ENCODE data around the gene CDKN2AIP. TPM values are rescaled to one million over a fixed set of nuclear protein-coding genes. Genes with fewer than 3 reads are reported as not detected.

The CDKN2AIP gene
- total RNA-seq, 1 donor from 2014 or later: 8.5 TPM

DNA sequence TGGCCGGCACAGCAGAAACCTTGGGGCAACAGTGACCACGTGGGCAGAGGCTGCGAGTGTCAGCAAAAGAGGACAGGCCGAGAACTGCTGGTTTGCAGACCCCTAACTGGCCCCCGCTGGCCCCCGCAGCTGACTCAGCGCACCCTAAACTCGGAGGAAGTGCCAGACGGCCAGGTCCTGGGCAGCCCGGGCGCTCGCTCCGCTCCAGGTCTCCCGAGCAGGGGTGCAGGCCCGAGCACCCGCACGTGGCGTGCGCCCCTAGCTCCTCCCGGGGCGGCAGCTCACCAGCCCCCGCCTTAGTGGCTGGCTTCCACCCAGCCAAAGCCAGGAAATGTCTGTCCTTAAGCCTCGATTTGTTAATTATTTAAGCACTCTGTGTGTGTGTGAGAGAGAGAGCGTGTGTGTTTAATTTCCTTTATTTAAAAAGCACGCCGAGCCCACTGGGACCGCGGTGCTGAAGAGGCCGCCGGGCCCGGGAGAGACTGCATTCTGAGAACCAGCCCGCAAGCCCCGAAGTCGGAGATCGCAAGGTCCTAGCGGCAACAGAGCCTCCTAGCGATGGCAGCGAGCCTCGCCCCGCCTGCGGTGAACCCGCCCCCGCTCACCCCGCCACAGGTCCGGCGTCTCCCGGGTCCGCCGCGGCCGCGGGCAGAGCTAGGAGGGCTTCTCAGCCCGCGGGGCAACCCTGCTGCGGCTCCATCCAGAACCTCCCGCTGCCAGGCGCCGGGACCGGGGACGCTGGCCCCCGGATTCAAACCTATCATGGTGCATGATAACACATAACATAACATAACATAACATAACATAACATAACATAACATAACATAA is 45.9 kb upstream of the CDKN2AIP start:
- H3K27ac ChIP-seq (replicated peaks): peak overlapping the region; percentile 21
- peak overlapping the region; percentile 68 for H3K4me3 ChIP-seq
- no peaks in the 10 kb centered on the region for H3K9me3 ChIP-seq (replicated peaks)
- intact Hi-C loops (cut with micrococcal nuclease): no loop called here
- H3K27me3 ChIP-seq (ENCODE audit: low read depth): peaks cover 11% of the 10 kb centered on the region
- H3K36me3 ChIP-seq: no peaks in the 10 kb centered on the region
- DNase-seq: peak; percentile 72
- TF ChIP-seq CTCF (IDR thresholded peaks at IDR 0.05; ENCODE audit: borderline replicate concordance): peak; percentile 66
- peaks cover 10% of the 10 kb centered on the region for H3K4me1 ChIP-seq

- no peaks in the 10 kb centered on the region for H3K9me3 ChIP-seq (replicated peaks)
- peak overlapping the region; percentile 68 for H3K4me3 ChIP-seq
- no peak overlapping the region for H3K27ac ChIP-seq (replicated peaks)
- H3K27me3 ChIP-seq (ENCODE audit: low read depth): peaks cover 6% of the 10 kb centered on the region
- TF ChIP-seq CTCF (IDR thresholded peaks at IDR 0.05; ENCODE audit: borderline replicate concordance): no peak
- no peaks in the 10 kb centered on the region for H3K36me3 ChIP-seq
- intact Hi-C loops (cut with micrococcal nuclease): no loop called here
- H3K4me1 ChIP-seq: peaks cover 10% of the 10 kb centered on the region
- DNase-seq: no peak
These were observed 45.3 kb upstream of the CDKN2AIP start for GRCh38 chr4:183399126-183399522.

DNA sequence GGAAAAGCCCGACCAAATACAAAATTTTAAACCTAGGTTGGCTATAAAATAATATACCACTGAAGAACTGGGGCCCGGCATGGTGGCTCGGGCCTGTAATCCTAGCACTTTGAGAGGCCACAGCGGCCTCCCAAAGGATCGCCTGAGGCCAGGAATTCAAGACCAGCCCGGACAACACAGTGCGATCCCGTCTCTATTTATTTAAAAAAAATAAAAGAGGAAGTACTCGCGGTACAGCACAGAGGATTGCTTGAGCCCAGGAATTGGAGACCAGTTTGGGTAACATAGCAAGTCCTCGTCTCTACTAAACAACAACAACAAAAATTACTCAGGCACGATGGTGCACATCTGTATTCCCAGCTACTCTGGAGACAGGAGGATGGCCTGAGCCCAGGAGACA is 44.8 kb upstream of the CDKN2AIP start:
- no peaks in the 10 kb centered on the region for H3K36me3 ChIP-seq
- intact Hi-C loops (cut with micrococcal nuclease): no loop called here
- H3K4me3 ChIP-seq: no peak overlapping the region
- H3K27ac ChIP-seq (replicated peaks): no peak overlapping the region
- no peak for TF ChIP-seq CTCF (IDR thresholded peaks at IDR 0.05; ENCODE audit: borderline replicate concordance)
- H3K27me3 ChIP-seq (ENCODE audit: low read depth): peaks cover under 1% of the 10 kb centered on the region
- DNase-seq: no peak
- H3K4me1 ChIP-seq: peaks cover 10% of the 10 kb centered on the region
- H3K9me3 ChIP-seq (replicated peaks): no peaks in the 10 kb centered on the region

GRCh38 chr4:183400035-183400434 is 44.4 kb upstream of the CDKN2AIP start:
- Histone ChIP-seq H3K27ac (replicated peaks) (no peak overlapping the region), H3K9me3 (replicated peaks) (no peaks in the 10 kb centered on the region), H3K4me1 (peaks cover 10% of the 10 kb centered on the region), H3K36me3 (no peaks in the 10 kb centered on the region), H3K4me3 (no peak overlapping the region), H3K27me3 (ENCODE audit: low read depth) (no peaks in the 10 kb centered on the region)
- no peak for DNase-seq
- intact Hi-C loops (cut with micrococcal nuclease): no loop called here
- TF ChIP-seq CTCF (IDR thresholded peaks at IDR 0.05; ENCODE audit: borderline replicate concordance): no peak

DNA sequence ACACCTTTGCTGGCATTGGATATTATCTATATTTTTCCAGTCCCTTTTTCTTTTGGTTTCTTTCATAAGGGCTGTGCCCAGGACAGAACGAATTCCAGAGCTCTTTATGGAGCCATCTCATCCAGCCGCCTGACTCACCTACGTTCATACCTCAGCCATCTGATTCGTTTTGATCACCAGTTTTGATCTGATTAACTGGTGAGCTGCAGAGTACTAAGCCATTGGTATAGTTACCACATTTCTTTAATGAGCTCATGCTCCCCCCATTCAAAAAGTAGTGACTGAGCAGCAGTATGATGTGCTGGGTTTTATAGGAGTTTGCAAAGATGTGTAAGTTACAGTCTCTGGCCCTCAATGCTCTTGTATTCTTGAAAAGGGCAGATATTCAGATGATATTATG is 43.0 kb upstream of the CDKN2AIP start:
- H3K27me3 ChIP-seq (ENCODE audit: low read depth): no peaks in the 10 kb centered on the region
- H3K4me1 ChIP-seq: peaks cover 10% of the 10 kb centered on the region
- H3K4me3 ChIP-seq: no peak overlapping the region
- no peak for DNase-seq
- no peak for TF ChIP-seq CTCF (IDR thresholded peaks at IDR 0.05; ENCODE audit: borderline replicate concordance)
- intact Hi-C loops (cut with micrococcal nuclease): no loop called here
- H3K36me3 ChIP-seq: no peaks in the 10 kb centered on the region
- H3K27ac ChIP-seq (replicated peaks): no peak overlapping the region
- H3K9me3 ChIP-seq (replicated peaks): no peaks in the 10 kb centered on the region
